ENCODE data around the gene ITPRID2.

- TF ChIP-seq EZH2 (IDR thresholded peaks at IDR 0.05; ENCODE audit: borderline replicate concordance, insufficient read depth, low read depth, low read length, poor library complexity, severe bottlenecking), result no peak
- TF ChIP-seq, protein P1, sequence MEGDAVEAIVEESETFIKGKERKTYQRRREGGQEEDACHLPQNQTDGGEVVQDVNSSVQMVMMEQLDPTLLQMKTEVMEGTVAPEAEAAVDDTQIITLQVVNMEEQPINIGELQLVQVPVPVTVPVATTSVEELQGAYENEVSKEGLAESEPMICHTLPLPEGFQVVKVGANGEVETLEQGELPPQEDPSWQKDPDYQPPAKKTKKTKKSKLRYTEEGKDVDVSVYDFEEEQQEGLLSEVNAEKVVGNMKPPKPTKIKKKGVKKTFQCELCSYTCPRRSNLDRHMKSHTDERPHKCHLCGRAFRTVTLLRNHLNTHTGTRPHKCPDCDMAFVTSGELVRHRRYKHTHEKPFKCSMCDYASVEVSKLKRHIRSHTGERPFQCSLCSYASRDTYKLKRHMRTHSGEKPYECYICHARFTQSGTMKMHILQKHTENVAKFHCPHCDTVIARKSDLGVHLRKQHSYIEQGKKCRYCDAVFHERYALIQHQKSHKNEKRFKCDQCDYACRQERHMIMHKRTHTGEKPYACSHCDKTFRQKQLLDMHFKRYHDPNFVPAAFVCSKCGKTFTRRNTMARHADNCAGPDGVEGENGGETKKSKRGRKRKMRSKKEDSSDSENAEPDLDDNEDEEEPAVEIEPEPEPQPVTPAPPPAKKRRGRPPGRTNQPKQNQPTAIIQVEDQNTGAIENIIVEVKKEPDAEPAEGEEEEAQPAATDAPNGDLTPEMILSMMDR (IDR thresholded peaks at IDR 0.05), result no peak
These were observed 66.1 kb downstream of the ITPRID2 start for GRCh38 chr2:181957668-181958067.
